ENCODE data around the gene NFYC.

DNA sequence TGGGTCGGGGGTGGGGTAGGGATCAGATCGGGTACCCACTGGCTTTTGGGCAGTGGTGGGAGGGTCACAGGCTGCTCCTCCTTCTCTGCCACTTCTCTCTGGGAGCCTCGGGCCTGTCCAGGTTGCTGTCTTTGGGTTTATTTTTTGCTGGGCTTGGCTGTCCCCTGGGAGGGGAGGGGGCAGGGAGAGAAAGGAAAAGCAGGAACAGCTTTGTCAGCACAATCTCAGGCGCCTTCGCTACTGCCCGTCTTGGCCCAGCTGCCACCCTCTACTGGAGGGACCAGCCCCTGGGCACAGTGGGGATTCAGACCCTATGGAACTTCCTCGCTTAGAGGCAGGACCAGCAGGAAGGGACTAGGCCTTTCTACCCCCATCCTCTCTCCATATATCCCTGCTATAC lies 100.5 kb downstream of the NFYC start:
- TF ChIP-seq, protein P1, sequence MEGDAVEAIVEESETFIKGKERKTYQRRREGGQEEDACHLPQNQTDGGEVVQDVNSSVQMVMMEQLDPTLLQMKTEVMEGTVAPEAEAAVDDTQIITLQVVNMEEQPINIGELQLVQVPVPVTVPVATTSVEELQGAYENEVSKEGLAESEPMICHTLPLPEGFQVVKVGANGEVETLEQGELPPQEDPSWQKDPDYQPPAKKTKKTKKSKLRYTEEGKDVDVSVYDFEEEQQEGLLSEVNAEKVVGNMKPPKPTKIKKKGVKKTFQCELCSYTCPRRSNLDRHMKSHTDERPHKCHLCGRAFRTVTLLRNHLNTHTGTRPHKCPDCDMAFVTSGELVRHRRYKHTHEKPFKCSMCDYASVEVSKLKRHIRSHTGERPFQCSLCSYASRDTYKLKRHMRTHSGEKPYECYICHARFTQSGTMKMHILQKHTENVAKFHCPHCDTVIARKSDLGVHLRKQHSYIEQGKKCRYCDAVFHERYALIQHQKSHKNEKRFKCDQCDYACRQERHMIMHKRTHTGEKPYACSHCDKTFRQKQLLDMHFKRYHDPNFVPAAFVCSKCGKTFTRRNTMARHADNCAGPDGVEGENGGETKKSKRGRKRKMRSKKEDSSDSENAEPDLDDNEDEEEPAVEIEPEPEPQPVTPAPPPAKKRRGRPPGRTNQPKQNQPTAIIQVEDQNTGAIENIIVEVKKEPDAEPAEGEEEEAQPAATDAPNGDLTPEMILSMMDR (IDR thresholded peaks at IDR 0.05) = no peak
- no peak for TF ChIP-seq POLR2AphosphoS5 (IDR thresholded peaks at IDR 0.05)

Measured in breast epithelium (tissue), 3 donors.